Adrenal gland (tissue), 5 donors: ENCODE results near the gene VAT1.

ENCODE experiments used
- POLR2A ChIP-seq, 2 donors: fragments of 450-650 bp; IDR thresholded peaks; one replicate each; pipeline ENCODE4 v1.6.1; 2017; ENCODE audit warnings: antibody characterized with exemption in 2 of 2, mild to moderate bottlenecking in 2 of 2, moderate library complexity in 1 of 2
- TF ChIP-seq, protein P1 (sequence below), 6 experiments: fragments of 450-650 bp in 4 of 6; fragments of 200-600 bp in 2 of 6; sonication (generic) in 1 of 6; IDR thresholded peaks; 1 replicate in 5 of 6; 2 replicates in 1 of 6; pipeline versions ENCODE4 v1.5.1 to v1.8.0; 2016 to 2021; ENCODE audit warnings: antibody characterized with exemption in 6 of 6, mild to moderate bottlenecking in 2 of 6, moderate library complexity in 1 of 6
- donor health status: DM: no; HTN: no; CAD: no.

DNA sequence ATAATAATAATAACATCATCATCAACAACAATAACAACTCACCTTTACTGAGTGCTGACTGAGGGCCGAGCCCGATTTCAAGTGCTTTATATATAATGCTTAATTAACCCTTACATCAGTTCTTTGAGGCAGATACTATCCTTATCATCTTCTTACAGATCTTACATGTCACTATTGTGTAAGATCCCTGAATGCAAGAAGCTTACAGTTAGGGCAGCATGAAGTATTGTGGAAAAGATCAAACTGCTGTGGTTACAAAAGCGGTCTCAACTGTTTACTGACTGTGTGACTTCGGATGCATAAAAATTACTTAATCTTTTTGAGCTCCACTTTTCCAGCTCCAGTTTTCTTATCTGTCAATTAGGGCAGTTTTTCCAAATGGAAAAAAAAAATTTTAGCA, 3.3 kb downstream of the VAT1 start:
- TF ChIP-seq, protein P1, sequence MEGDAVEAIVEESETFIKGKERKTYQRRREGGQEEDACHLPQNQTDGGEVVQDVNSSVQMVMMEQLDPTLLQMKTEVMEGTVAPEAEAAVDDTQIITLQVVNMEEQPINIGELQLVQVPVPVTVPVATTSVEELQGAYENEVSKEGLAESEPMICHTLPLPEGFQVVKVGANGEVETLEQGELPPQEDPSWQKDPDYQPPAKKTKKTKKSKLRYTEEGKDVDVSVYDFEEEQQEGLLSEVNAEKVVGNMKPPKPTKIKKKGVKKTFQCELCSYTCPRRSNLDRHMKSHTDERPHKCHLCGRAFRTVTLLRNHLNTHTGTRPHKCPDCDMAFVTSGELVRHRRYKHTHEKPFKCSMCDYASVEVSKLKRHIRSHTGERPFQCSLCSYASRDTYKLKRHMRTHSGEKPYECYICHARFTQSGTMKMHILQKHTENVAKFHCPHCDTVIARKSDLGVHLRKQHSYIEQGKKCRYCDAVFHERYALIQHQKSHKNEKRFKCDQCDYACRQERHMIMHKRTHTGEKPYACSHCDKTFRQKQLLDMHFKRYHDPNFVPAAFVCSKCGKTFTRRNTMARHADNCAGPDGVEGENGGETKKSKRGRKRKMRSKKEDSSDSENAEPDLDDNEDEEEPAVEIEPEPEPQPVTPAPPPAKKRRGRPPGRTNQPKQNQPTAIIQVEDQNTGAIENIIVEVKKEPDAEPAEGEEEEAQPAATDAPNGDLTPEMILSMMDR (IDR thresholded peaks at IDR 0.05), result no peak
- no peak for TF ChIP-seq POLR2A (IDR thresholded peaks at IDR 0.05)
